LNCaP clone FGC (cell line): ENCODE results near the gene DIAPH3.

Experiments
- DNase-seq: peaks from one replicate; pipeline ENCODE4 v3.0.0-alpha.2; 2011; ENCODE audit warnings: low read depth
- H3K4me3 ChIP-seq: 2 replicates; pipeline ENCODE4 v1.5.1; 2011; ENCODE audit warnings: mild to moderate bottlenecking, low read depth, low read length, control low read depth
- TF ChIP-seq, protein P1 (sequence below): IDR thresholded peaks from 2 replicates; pipeline ENCODE4 v1.5.1; 2012; ENCODE audit warnings: mild to moderate bottlenecking; ENCODE audit not compliant: control insufficient read depth, insufficient read depth; ENCODE audit errors: extremely low read depth

The DIAPH3 gene

DNA sequence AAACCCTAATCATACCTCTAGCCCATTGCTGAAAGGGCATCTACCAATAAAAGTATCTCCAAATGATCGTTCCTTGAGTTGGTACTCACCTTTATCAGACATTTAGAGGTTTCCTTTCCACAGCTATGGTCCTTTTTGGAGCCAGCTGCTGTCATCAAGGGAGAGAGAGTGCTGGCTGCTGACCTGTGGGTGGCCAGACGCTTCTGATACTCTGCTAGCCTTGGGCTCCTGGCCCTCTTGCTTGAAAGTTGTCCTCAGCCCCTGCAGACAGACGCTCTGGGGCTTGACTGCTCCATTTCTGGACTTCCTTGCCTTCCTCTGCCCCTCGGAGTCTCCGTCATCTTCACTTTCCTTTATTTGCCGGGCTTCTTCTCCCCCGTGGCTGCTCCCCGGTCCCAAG, 499.1 kb downstream of the DIAPH3 start:
- DNase-seq: no peak
- TF ChIP-seq, protein P1, sequence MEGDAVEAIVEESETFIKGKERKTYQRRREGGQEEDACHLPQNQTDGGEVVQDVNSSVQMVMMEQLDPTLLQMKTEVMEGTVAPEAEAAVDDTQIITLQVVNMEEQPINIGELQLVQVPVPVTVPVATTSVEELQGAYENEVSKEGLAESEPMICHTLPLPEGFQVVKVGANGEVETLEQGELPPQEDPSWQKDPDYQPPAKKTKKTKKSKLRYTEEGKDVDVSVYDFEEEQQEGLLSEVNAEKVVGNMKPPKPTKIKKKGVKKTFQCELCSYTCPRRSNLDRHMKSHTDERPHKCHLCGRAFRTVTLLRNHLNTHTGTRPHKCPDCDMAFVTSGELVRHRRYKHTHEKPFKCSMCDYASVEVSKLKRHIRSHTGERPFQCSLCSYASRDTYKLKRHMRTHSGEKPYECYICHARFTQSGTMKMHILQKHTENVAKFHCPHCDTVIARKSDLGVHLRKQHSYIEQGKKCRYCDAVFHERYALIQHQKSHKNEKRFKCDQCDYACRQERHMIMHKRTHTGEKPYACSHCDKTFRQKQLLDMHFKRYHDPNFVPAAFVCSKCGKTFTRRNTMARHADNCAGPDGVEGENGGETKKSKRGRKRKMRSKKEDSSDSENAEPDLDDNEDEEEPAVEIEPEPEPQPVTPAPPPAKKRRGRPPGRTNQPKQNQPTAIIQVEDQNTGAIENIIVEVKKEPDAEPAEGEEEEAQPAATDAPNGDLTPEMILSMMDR: no peak
- H3K4me3 ChIP-seq: no peak overlapping the region

DNA sequence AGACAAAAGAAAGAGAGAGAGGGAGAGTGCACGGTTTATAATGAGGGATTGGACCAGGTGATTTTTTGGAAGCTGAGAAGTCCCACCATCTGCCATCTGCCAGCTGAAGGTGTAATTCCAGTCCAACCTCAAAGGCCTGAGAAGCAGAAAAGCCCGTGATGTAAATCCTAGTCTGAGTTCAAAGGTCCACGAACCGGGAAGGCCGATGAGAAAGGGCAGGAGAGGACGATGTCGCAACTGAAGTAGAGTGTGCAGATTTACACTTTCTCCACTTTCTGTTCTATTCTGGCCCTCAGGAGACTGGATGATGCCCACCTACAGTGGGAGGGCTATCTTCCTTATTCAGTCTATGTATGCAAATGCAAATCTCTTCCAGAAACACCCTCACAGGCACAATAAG, 500.0 kb downstream of the DIAPH3 start:
- no peak overlapping the region for H3K4me3 ChIP-seq
- DNase-seq: no peak
- TF ChIP-seq, protein P1: no peak

DNA sequence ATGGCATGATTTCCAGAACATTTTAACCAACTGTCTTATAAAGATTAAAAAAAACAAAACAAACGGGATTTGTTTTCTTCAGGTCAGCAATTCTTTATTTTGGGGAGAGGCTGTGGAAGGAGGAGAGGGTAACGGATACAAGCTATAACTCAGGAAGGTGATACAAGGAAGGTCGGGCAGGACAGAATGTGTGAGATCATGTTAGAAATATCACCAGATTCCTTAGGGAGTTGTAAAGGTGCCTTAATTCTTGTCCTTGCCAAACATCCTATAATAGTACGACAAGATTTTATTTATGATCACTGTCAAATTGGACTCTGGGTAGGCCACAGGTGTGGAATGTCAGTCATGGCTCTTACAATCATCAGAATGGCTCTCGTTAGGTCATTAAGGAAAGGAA, 503.1 kb downstream of the DIAPH3 start:
- no peak for DNase-seq
- TF ChIP-seq, protein P1: no peak
- no peak overlapping the region for H3K4me3 ChIP-seq

DNA sequence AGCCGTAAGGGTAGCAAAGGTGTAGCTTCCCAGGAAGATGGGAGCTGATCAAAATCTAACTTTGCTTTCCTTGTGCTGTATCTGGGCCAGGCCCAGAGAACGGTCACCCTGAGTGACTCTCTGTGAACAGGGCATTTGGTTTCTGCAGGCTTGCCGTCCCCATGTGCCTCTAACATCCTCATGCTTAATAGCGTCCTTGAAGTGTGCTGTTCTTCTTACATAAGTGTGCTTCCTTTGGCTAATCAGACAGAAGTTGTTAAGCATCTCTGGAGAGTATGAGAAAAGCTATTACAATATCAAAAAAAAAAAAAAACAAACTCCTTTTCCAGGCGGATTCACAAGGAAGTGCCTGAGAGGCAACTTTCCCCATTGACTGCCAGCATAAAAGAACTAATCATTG, 503.7 kb downstream of the DIAPH3 start:
- TF ChIP-seq, protein P1: no peak
- no peak overlapping the region for H3K4me3 ChIP-seq
- no peak for DNase-seq

DNA sequence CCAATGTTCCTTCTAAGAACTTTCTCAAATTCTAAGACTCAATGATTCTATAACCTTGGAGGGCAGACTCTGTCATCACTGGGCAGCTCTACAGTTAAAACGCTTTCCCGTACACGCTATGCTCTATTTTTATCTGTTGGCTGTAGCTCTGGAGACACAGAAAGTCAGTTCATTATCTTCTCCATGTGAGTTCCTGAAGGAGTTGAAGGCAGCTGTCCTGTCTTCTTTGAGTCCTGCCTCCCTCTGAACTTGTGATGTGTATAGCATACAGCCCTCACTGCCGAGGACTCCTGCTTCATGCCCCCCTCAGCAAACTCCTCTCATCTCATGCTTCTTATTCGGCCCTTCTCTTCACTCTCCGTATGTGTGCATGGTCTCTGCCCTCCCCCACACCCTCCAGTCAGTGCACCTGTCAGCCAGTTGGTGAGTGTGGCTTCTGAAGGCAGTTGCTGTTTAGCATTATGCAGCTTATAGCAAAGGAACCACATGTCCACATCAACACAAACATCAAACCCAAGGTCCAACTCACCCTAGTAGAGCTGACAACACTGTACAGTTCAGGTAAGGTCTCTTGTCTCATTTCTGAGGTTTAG, 504.9 kb downstream of the DIAPH3 start:
- DNase-seq: no peak
- TF ChIP-seq, protein P1: no peak
- H3K4me3 ChIP-seq: no peak overlapping the region

DNA sequence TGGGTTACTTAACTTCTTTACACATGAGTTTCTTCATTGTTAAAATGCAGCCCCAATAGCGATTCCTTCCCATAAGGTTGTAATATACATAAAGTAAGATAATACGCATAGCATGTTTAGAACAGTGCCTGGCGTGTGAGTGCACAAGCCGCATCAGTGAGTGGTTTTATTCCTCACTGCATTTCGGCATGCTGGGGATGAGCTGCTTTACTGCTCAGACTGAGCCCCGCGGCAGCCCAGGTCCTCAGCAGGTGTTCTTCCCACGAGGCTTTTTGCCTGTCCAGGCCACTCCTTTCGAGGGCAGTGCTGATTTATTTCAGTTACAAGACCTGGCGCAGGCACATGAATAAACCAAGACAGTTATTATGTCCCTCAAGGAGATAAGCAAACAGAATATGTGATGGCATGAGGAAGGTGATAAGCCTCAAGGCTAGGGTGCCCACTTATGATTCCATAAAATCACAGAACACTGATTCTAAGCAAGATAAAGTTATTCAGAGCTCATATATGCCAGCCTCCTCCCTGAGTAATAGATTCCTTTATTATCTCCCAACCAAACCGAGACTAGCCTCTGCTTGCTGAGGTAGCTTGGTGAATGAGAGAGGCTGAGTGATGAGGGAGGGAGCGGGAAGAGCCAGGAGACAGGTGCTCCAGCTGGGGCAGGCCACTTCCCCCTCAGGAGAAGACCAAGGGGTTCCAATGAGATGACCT, 505.5 kb downstream of the DIAPH3 start:
- no peak for DNase-seq
- TF ChIP-seq, protein P1: no peak
- no peak overlapping the region for H3K4me3 ChIP-seq

DNA sequence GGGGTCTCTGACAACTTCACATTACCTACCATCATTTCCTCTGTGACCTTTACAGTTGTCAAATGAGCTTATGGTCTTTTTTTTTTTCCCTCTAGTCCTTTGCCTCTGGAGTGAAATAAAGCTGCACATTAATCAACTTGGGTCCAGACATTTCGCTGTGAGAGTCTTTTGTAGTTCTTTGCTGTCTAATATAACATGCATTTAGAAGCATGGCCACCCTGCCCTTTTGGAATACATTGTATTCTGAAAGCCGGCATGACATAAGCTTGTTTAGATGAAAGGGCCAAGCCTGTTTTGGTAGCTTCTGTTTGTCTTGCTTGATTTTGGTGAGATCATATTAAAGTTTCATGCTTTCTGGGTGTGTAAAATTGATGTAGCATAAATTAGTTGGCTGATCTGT, 509.8 kb downstream of the DIAPH3 start:
- TF ChIP-seq, protein P1: no peak
- no peak for DNase-seq
- no peak overlapping the region for H3K4me3 ChIP-seq
